GM23338 (cell line): ENCODE data around the gene ZDHHC18. TPM values are rescaled to one million over a fixed set of nuclear protein-coding genes. Genes with fewer than 3 reads are reported as not detected.

ENCODE experiments used
- ATAC-seq: fragments of 200-7000 bp; cut with Tn5 transposase; 3 replicates; pipeline ENCODE4 v1.9.1; 2020
- DNase-seq: peaks from one replicate; pipeline ENCODE4 v3.0.0-alpha.2; 2015; ENCODE audit warnings: low spot score
- H2AFZ ChIP-seq: fragments of 200-600 bp; sonication (generic); 2 replicates; pipeline ENCODE4 v1.8.0; 2016; ENCODE audit warnings: antibody characterized with exemption, mild to moderate bottlenecking, moderate library complexity
- H3F3A ChIP-seq: fragments of 200-600 bp; sonication (generic); replicated peaks from 2 replicates; pipeline ENCODE4 v1.8.0; 2017; ENCODE audit warnings: antibody characterized with exemption, mixed run types, low read depth
- H3K27ac ChIP-seq: fragments of 200-600 bp; sonication (generic); 2 replicates; pipeline ENCODE4 v1.6.1; 2016; ENCODE audit warnings: low read depth
- H3K27me3 ChIP-seq: fragments of 200-600 bp; sonication (generic); 2 replicates; pipeline ENCODE4 v1.8.0; 2016; ENCODE audit warnings: mild to moderate bottlenecking, mixed run types, moderate library complexity; ENCODE audit not compliant: insufficient read depth
- H3K36me3 ChIP-seq: fragments of 200-600 bp; sonication (generic); 2 replicates; pipeline ENCODE4 v1.8.0; 2016; ENCODE audit warnings: mild to moderate bottlenecking; ENCODE audit not compliant: insufficient read depth
- H3K4me1 ChIP-seq: fragments of 200-600 bp; sonication (generic); 2 replicates; pipeline ENCODE4 v1.8.0; 2016; ENCODE audit warnings: mild to moderate bottlenecking, moderate library complexity; ENCODE audit not compliant: insufficient read depth
- H3K4me2 ChIP-seq: fragments of 200-600 bp; sonication (generic); 2 replicates; pipeline ENCODE4 v1.7.1; 2017; ENCODE audit warnings: mixed run types
- H3K4me3 ChIP-seq: fragments of 200-600 bp; sonication (generic); 2 replicates; pipeline ENCODE4 v1.6.1; 2016; ENCODE audit warnings: mixed run types
- H3K79me2 ChIP-seq: fragments of 200-600 bp; sonication (generic); replicated peaks from 2 replicates; pipeline ENCODE4 v1.8.0; 2017; ENCODE audit warnings: mild to moderate bottlenecking; ENCODE audit not compliant: insufficient read depth
- H3K9me2 ChIP-seq: fragments of 200-600 bp; sonication (generic); 2 replicates; pipeline ENCODE4 v1.8.0; 2017; ENCODE audit not compliant: insufficient read depth
- H4K20me1 ChIP-seq: fragments of 200-600 bp; sonication (generic); replicated peaks from 2 replicates; pipeline ENCODE4 v1.8.0; 2017; ENCODE audit warnings: mild to moderate bottlenecking; ENCODE audit not compliant: insufficient read depth
- H3K27ac Mint-ChIP-seq: 2 replicates; pipeline ENCODE4 v1.8.0; 2020; ENCODE audit warnings: inconsistent platforms, mild to moderate bottlenecking, moderate library complexity, mixed read lengths
- H3K27me3 Mint-ChIP-seq: 3 replicates; pipeline ENCODE4 v1.8.0; 2022; ENCODE audit warnings: low read depth, mild to moderate bottlenecking, moderate library complexity, mixed read lengths, inconsistent platforms; ENCODE audit not compliant: insufficient read depth, poor library complexity
- H3K36me3 Mint-ChIP-seq: 3 replicates; pipeline ENCODE4 v1.8.0; 2021; ENCODE audit warnings: low read depth, mild to moderate bottlenecking, inconsistent platforms, moderate library complexity, mixed read lengths
- H3K4me1 Mint-ChIP-seq: 3 replicates; pipeline ENCODE4 v1.8.0; 2020; ENCODE audit warnings: mild to moderate bottlenecking, inconsistent platforms, mixed read lengths
- H3K4me3 Mint-ChIP-seq: 3 replicates; pipeline ENCODE4 v1.8.0; 2021; ENCODE audit warnings: moderate library complexity, mild to moderate bottlenecking, inconsistent platforms, mixed read lengths
- H3K9me3 Mint-ChIP-seq: 3 replicates; pipeline ENCODE4 v1.8.0; 2020; ENCODE audit warnings: moderate library complexity, mild to moderate bottlenecking, inconsistent platforms, mixed read lengths
- CREB1 ChIP-seq: fragments of 250-450 bp; sonication (Bioruptor Pico); IDR thresholded peaks from 2 replicates; pipeline ENCODE4 v1.5.0; 2020; ENCODE audit warnings: low read depth, mild to moderate bottlenecking, moderate library complexity
- ETS1 ChIP-seq: IDR thresholded peaks from 2 replicates; pipeline ENCODE4 v1.6.1; 2016; ENCODE audit warnings: antibody characterized with exemption
- EZH2phosphoT487 ChIP-seq: fragments of 200-600 bp; sonication (generic); IDR thresholded peaks from one replicate; pipeline ENCODE4 v1.8.1; 2018; ENCODE audit warnings: antibody characterized with exemption; ENCODE audit not compliant: unreplicated experiment
- POLR2AphosphoS5 ChIP-seq: IDR thresholded peaks from 2 replicates; pipeline ENCODE4 v1.6.1; 2016; ENCODE audit warnings: antibody characterized with exemption, low read depth
- polyA plus RNA-seq: library from polyadenylated mRNA; unstranded; fragments of >200 nt; fragmentation: Nextera tagmentation; extraction: Ambion mirVana; gene quantifications from 2 replicates; pipeline ENCODE4 v1.2.1, GENCODE V29; 2016
- total RNA-seq: library from RNA; depleted of rRNA; stranded (reverse); fragments of >200 nt; shearing (Covaris generic); gene quantifications from 2 replicates; pipeline ENCODE4 v1.2.3, GENCODE V29; 2014
- TF ChIP-seq, protein P1 (sequence below): fragments of 250-450 bp; sonication (Bioruptor Pico); IDR thresholded peaks from 2 replicates; pipeline ENCODE4 v1.5.0; 2020; ENCODE audit warnings: mild to moderate bottlenecking, moderate library complexity
- TF ChIP-seq, protein P2 (sequence below): IDR thresholded peaks from one replicate; pipeline ENCODE4 v1.6.1; 2018; ENCODE audit warnings: antibody characterized with exemption; ENCODE audit not compliant: unreplicated experiment
- TF ChIP-seq, protein P3 (sequence below), 2 experiments: fragments of 200-600 bp in 1 of 2; sonication (generic) in 1 of 2; conservative IDR thresholded peaks; 2 replicates each; pipeline versions ENCODE4 v1.5.1 to v1.6.1; 2016 to 2017; ENCODE audit warnings: antibody characterized with exemption in 2 of 2, low read depth in 2 of 2, mild to moderate bottlenecking in 2 of 2, moderate library complexity in 1 of 2

The ZDHHC18 gene
- total and polyA plus RNA-seq, 2 experiments from 2014 or later = 6.3 to 26.8 TPM

GRCh38 chr1:26786437-26787380 is 39.8 kb upstream of the ZDHHC18 start:
- ATAC-seq (peak; percentile 47), DNase-seq (peak; percentile 69)
- peak overlapping the region; percentile 94 for H3K4me3 Mint-ChIP-seq
- Histone ChIP-seq H3K27me3 (no peaks in the 10 kb centered on the region), H3K4me1 (peaks cover 37% of the 10 kb centered on the region), H3F3A (peaks cover 16% of the 10 kb centered on the region), H3K79me2 (no peaks in the 10 kb centered on the region), H2AFZ (peak overlapping the region; percentile 89), H3K4me3 (peak overlapping the region; percentile 99), H3K27ac (peak overlapping the region; percentile 93), H3K36me3 (no peaks in the 10 kb centered on the region), H3K4me2 (peak overlapping the region; percentile 97), H3K9me2 (no peaks in the 10 kb centered on the region), H4K20me1 (no peaks in the 10 kb centered on the region; the same call in none of the 2 replicates)
- H3K9me3 Mint-ChIP-seq = no peaks in the 10 kb centered on the region; the same call in 1 of the 3 replicates
- peaks cover 14% of the 10 kb centered on the region for H3K27me3 Mint-ChIP-seq
- TF ChIP-seq, protein P1, sequence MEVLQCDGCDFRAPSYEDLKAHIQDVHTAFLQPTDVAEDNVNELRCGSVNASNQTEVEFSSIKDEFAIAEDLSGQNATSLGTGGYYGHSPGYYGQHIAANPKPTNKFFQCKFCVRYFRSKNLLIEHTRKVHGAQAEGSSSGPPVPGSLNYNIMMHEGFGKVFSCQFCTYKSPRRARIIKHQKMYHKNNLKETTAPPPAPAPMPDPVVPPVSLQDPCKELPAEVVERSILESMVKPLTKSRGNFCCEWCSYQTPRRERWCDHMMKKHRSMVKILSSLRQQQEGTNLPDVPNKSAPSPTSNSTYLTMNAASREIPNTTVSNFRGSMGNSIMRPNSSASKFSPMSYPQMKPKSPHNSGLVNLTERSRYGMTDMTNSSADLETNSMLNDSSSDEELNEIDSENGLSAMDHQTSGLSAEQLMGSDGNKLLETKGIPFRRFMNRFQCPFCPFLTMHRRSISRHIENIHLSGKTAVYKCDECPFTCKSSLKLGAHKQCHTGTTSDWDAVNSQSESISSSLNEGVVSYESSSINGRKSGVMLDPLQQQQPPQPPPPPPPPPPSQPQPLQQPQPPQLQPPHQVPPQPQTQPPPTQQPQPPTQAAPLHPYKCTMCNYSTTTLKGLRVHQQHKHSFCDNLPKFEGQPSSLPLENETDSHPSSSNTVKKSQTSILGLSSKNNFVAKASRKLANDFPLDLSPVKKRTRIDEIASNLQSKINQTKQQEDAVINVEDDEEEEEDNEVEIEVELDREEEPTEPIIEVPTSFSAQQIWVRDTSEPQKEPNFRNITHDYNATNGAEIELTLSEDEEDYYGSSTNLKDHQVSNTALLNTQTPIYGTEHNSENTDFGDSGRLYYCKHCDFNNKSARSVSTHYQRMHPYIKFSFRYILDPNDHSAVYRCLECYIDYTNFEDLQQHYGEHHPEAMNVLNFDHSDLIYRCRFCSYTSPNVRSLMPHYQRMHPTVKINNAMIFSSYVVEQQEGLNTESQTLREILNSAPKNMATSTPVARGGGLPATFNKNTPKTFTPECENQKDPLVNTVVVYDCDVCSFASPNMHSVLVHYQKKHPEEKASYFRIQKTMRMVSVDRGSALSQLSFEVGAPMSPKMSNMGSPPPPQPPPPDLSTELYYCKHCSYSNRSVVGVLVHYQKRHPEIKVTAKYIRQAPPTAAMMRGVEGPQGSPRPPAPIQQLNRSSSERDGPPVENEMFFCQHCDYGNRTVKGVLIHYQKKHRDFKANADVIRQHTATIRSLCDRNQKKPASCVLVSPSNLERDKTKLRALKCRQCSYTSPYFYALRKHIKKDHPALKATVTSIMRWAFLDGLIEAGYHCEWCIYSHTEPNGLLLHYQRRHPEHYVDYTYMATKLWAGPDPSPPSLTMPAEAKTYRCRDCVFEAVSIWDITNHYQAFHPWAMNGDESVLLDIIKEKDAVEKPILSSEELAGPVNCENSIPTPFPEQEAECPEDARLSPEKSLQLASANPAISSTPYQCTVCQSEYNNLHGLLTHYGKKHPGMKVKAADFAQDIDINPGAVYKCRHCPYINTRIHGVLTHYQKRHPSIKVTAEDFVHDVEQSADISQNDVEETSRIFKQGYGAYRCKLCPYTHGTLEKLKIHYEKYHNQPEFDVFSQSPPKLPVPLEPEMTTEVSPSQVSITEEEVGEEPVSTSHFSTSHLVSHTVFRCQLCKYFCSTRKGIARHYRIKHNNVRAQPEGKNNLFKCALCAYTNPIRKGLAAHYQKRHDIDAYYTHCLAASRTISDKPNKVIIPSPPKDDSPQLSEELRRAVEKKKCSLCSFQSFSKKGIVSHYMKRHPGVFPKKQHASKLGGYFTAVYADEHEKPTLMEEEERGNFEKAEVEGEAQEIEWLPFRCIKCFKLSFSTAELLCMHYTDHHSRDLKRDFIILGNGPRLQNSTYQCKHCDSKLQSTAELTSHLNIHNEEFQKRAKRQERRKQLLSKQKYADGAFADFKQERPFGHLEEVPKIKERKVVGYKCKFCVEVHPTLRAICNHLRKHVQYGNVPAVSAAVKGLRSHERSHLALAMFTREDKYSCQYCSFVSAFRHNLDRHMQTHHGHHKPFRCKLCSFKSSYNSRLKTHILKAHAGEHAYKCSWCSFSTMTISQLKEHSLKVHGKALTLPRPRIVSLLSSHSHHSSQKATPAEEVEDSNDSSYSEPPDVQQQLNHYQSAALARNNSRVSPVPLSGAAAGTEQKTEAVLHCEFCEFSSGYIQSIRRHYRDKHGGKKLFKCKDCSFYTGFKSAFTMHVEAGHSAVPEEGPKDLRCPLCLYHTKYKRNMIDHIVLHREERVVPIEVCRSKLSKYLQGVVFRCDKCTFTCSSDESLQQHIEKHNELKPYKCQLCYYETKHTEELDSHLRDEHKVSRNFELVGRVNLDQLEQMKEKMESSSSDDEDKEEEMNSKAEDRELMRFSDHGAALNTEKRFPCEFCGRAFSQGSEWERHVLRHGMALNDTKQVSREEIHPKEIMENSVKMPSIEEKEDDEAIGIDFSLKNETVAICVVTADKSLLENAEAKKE = no peak
- peak; percentile 59 for TF ChIP-seq POLR2AphosphoS5
- H3K27ac Mint-ChIP-seq = peak overlapping the region; percentile 98
- peaks cover 53% of the 10 kb centered on the region for H3K4me1 Mint-ChIP-seq
- H3K36me3 Mint-ChIP-seq = peaks cover 9% of the 10 kb centered on the region

- peaks cover 16% of the 10 kb centered on the region for H3F3A ChIP-seq
- H3K27me3 ChIP-seq = no peaks in the 10 kb centered on the region
- peak overlapping the region; percentile 98 for H3K27ac Mint-ChIP-seq
- peak overlapping the region; percentile 89 for H2AFZ ChIP-seq
- H3K27ac ChIP-seq = peak overlapping the region; percentile 93
- peaks cover 14% of the 10 kb centered on the region for H3K27me3 Mint-ChIP-seq
- peaks cover 51% of the 10 kb centered on the region for H3K4me1 Mint-ChIP-seq
- ATAC-seq (peak; percentile 48), DNase-seq (no peak)
- H3K36me3 Mint-ChIP-seq = peaks cover 5% of the 10 kb centered on the region
- peak overlapping the region; percentile 99 for H3K4me3 ChIP-seq
- peaks cover 37% of the 10 kb centered on the region for H3K4me1 ChIP-seq
- H3K4me2 ChIP-seq = peak overlapping the region; percentile 97
- H4K20me1 ChIP-seq = no peaks in the 10 kb centered on the region; the same call in none of the 2 replicates
- H3K9me2 ChIP-seq = no peaks in the 10 kb centered on the region
- H3K36me3 ChIP-seq = no peaks in the 10 kb centered on the region
- no peaks in the 10 kb centered on the region; the same call in 1 of the 3 replicates for H3K9me3 Mint-ChIP-seq
- H3K4me3 Mint-ChIP-seq = peak overlapping the region; percentile 94
- no peaks in the 10 kb centered on the region for H3K79me2 ChIP-seq
- TF ChIP-seq EZH2phosphoT487 = no peak
- TF ChIP-seq, protein P2, sequence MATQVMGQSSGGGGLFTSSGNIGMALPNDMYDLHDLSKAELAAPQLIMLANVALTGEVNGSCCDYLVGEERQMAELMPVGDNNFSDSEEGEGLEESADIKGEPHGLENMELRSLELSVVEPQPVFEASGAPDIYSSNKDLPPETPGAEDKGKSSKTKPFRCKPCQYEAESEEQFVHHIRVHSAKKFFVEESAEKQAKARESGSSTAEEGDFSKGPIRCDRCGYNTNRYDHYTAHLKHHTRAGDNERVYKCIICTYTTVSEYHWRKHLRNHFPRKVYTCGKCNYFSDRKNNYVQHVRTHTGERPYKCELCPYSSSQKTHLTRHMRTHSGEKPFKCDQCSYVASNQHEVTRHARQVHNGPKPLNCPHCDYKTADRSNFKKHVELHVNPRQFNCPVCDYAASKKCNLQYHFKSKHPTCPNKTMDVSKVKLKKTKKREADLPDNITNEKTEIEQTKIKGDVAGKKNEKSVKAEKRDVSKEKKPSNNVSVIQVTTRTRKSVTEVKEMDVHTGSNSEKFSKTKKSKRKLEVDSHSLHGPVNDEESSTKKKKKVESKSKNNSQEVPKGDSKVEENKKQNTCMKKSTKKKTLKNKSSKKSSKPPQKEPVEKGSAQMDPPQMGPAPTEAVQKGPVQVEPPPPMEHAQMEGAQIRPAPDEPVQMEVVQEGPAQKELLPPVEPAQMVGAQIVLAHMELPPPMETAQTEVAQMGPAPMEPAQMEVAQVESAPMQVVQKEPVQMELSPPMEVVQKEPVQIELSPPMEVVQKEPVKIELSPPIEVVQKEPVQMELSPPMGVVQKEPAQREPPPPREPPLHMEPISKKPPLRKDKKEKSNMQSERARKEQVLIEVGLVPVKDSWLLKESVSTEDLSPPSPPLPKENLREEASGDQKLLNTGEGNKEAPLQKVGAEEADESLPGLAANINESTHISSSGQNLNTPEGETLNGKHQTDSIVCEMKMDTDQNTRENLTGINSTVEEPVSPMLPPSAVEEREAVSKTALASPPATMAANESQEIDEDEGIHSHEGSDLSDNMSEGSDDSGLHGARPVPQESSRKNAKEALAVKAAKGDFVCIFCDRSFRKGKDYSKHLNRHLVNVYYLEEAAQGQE = no peak
- TF ChIP-seq, protein P3, sequence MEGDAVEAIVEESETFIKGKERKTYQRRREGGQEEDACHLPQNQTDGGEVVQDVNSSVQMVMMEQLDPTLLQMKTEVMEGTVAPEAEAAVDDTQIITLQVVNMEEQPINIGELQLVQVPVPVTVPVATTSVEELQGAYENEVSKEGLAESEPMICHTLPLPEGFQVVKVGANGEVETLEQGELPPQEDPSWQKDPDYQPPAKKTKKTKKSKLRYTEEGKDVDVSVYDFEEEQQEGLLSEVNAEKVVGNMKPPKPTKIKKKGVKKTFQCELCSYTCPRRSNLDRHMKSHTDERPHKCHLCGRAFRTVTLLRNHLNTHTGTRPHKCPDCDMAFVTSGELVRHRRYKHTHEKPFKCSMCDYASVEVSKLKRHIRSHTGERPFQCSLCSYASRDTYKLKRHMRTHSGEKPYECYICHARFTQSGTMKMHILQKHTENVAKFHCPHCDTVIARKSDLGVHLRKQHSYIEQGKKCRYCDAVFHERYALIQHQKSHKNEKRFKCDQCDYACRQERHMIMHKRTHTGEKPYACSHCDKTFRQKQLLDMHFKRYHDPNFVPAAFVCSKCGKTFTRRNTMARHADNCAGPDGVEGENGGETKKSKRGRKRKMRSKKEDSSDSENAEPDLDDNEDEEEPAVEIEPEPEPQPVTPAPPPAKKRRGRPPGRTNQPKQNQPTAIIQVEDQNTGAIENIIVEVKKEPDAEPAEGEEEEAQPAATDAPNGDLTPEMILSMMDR (conservative IDR thresholded peaks at IDR 0.05; ENCODE audit: low read depth in 2 of 2) = no peak
- no peak for TF ChIP-seq ETS1
- TF ChIP-seq CREB1 (CRISPR knock-in tag) = no peak; the same call in 1 of the 2 replicates
Observed at GRCh38 chr1:26787381-26787705, 39.1 kb upstream of the ZDHHC18 start.
